MM.1S (cell line): ENCODE measurements around the gene HOXD11.

Experiments used
- CTCF ChIP-seq: fragments of 300-600 bp; sonication (generic); IDR thresholded peaks from 2 replicates; pipeline ENCODE4 v1.5.1; 2016; ENCODE audit warnings: antibody characterized with exemption, low read length, mixed read lengths
- EZH2 ChIP-seq: fragments of 300-600 bp; sonication (generic); optimal IDR thresholded peaks from 2 replicates; pipeline ENCODE3; 2017; ENCODE audit warnings: low read depth, mild to moderate bottlenecking, antibody characterized with exemption, low read length, mixed read lengths
- EZH2phosphoT487 ChIP-seq: fragments of 300-600 bp; sonication (generic); IDR thresholded peaks from 2 replicates; pipeline ENCODE4 v1.6.1; 2018; ENCODE audit warnings: antibody characterized with exemption, low read length

GRCh38 chr2:176129813-176130146, 22.7 kb downstream of the HOXD11 start:
- no peak for TF ChIP-seq CTCF
- TF ChIP-seq EZH2 = no peak
- TF ChIP-seq EZH2phosphoT487 = no peak
